IPS-18c (cell line): ENCODE measurements around the gene HSF4.

Experiments used
- H3K4me3 ChIP-seq: 2 replicates; pipeline ENCODE4 v1.7.0; 2013; ENCODE audit warnings: low read depth, mild to moderate bottlenecking, low read length, moderate library complexity; ENCODE audit not compliant: insufficient read depth
- H3K9me3 ChIP-seq: one replicate; pipeline ENCODE4 v1.6.1; 2013; ENCODE audit warnings: mild to moderate bottlenecking, low read length, moderate library complexity; ENCODE audit not compliant: control insufficient read depth, insufficient read depth

Gene HSF4

DNA sequence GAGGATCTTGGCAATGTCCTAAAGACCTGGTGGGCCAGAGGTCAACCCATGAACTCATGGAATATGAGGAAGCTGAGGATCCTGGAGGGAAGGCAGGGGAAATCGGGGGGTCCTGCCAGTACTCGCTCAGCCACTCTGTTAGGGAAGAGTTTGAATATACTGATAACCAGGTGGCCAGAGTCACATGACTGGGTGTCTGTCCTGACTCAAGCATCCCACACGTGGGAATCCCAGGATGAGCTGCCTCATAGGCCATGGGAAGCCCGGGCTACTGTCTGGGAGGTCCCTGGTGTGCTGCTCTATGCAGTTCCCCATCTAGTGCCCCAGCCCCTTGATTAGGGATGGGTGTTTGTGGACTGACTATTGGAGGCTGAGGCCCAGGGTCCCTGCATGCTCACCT, 23.8 kb downstream of the HSF4 start:
- H3K9me3 ChIP-seq, result no peaks in the 10 kb centered on the region
- H3K4me3 ChIP-seq, result no peak overlapping the region

DNA sequence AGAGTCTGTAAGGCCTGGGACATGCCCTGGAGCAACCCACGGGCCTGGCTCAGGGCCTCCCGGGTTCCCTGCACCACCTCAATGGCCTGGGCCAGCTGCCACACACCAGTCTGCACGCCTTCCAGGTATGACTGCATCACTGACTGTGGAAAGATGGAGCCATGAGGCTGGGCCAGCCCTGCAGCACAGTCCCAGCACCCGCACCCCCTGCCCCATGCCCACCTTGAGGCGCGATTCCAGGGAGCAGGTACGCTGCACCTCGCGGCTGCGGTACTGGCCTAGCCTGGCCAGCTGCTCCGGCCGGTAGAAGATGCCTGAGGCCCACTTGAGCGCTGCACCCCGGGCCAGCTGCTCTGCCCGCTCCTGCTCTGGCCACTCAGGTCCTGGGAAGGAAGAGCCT, 24.3 kb downstream of the HSF4 start:
- Histone ChIP-seq H3K9me3 (no peaks in the 10 kb centered on the region), H3K4me3 (no peak overlapping the region)

DNA sequence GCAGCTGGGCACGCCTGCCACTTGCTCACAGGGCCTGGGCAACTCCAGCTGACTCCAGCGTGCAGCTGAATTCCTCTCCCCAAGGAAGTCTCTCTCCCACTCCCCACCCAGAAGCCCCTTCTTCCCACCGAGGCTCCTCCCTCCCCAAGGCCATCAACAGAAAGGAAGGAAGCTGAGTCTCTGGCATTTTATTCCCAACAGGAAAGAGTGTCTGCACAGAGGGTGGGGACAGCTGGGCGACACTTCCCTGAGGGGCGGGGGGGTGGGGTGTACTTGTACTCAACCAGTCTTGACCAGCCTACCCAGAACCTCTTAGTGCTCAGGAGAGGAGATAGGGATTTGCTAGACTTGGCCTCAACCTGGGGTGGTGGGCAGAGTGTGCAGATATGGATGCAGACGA, 25.5 kb downstream of the HSF4 start, which contains the start of gene EXOC3L1:
Gene EXOC3L1, minus strand, starts transcription at position 96 of the 400 bp plus-strand sequence. CDS start 460 bp downstream, outside the sequence.
- H3K9me3 ChIP-seq, result no peaks in the 10 kb centered on the region
- H3K4me3 ChIP-seq, result no peak within 1 kb of the TSS

DNA sequence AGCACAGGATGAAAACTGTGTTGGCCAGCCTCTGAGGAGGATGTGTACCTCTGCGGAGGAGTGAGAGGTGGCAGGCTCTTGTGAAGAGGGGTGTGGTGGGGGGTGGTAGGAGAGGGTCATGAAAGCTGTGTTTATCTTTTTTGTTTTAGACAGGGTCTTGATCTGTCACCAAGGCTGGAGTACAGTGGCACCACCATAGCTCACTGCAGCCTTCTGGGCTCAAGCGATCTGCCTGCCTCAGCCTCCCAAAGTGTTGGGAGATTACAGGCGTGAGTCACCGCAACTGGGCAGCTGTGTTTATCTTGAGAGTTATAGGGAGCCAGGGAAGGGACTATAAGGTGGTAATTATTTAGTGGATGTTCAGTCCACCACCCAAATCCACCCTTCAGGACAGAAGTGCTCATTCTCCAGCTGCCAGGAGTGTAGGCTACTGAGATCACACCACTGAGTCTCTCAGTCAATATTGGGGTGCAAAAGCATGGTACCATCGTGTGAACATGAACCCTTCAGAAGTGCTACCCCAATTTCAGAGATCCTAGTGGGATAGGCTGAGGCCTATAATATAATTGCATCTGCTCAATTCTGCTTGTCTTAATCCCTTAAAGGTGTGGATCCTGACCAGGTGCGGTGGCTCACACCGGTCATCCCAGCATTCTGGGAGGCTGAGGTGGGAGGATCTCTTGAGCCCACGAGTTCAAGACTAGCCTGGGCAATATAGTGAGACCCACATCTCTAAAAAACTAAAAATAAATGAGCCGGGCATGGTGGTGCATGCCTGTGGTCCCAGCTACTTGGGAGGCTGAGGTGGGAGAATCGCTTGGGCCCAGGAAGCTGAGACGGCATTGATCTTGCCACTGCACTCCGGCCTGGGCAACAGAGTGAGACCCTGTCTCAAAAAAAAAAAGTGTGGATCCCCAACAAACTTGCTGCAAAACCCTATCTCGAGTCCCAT, 26.2 kb downstream of the HSF4 start:
- H3K9me3 ChIP-seq, result no peaks in the 10 kb centered on the region
- H3K4me3 ChIP-seq, result no peak overlapping the region

DNA sequence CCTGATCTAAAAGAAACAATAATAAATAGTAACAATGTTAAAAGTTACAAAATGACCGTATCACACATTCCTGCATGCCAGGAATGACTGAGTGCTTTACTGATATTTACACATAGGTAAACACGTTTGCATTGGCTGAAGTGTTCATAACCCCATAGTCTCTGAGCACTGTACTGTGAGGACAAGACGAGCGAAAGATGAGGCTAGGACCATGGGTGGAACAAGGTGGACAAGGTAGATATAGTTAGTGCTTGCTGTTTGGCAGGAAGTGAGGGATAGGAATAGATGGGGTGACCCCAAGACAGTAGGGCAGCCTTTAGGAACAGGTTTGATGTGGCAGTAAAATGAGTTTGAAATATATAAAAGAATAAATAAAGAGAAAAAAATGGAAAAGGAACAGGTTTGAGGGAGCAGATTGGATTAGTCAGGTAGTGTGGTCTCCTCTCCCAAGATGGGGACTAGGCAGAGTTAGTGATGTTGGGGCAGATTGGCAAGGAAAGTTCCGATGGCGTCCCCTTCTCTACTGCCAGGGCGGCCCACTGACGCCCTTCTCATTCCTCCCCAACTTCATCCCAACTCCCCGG, 27.0 kb downstream of the HSF4 start:
- H3K4me3 ChIP-seq, result peak overlapping the region; percentile 28; the same call in 1 of the 2 replicates
- H3K9me3 ChIP-seq, result no peaks in the 10 kb centered on the region

DNA sequence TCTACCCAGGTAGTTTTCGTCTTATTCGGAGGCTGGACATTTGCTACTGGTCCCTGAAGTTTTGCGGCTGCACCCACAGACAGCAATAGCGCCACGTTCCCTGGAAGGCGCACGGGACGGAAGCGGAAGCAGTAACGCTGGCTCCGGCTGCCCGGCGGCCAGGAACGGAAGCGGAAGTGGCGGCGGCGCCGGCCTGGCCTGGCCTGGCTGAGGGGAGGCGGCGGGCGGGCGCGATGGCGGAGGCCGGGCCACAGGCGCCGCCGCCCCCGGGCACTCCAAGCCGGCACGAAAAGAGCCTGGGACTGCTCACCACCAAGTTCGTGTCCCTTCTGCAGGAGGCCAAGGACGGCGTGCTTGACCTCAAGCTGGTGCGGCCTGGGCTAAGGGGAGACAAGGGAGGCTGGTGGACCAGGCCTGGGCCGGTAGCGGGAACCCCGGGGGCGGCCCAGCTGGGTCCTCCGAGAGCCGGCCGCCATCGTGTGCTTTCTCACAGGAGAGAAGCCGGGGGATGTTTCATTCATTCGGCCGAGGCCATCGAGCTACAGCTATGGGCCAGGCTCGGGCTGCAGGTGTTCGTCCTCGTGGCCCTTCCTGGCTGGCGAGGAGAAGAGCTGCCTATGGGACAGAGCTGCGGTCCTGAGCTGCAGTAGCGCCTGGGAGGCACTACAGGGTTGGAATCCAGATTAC, 27.6 kb downstream of the HSF4 start, which contains the start of gene E2F4:
Gene E2F4, plus strand, starts transcription at position 161 of the 687 bp plus-strand sequence. Its CDS starts 73 bp downstream, at position 234.
- peak within 1 kb of the TSS; percentile 88 for H3K4me3 ChIP-seq
- no peaks in the 10 kb centered on the region for H3K9me3 ChIP-seq

DNA sequence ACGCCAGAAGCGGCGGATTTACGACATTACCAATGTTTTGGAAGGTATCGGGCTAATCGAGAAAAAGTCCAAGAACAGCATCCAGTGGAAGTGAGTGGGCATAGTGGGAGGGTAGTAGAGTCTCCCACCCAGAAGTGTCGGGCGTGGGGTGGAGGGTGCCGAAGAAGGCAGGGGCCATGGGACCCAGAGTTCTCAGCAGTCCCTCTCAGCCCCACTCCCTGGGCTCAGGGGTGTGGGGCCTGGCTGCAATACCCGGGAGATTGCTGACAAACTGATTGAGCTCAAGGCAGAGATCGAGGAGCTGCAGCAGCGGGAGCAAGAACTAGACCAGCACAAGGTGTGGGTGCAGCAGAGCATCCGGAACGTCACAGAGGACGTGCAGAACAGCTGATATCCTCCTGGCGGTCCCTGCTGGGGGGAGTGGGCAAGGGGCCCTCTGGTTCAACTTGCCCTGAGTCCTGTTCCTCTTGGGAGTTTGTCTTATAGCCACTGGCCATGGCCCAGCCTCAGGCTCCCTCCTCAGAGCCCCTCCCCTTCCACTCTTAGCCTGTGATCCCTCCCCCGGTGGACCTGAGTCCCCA, 28.3 kb downstream of the HSF4 start:
- Histone ChIP-seq H3K9me3 (no peaks in the 10 kb centered on the region), H3K4me3 (peak overlapping the region; percentile 88)

DNA sequence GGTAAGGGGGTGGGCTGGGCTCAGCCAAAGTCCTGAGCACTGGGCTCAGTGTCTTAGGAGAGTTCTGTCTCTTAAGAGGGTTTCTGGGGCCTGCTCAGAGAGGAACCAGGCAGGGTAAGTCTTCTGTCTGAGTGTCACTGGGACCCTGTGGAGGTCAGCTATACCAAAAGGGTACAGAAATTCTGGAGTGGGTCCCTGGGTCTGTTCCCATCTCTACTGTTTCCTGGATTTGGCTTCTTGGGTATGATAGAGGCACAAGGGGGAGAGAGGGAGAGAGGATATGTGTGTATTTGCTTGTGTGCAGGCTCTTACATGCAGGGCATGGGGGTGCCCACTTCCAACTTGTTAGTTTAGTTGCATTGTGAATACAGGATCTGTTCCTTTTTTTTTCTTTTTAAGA, 29.0 kb downstream of the HSF4 start:
- Histone ChIP-seq H3K9me3 (no peaks in the 10 kb centered on the region), H3K4me3 (no peak overlapping the region; the same call in 1 of the 2 replicates)

DNA sequence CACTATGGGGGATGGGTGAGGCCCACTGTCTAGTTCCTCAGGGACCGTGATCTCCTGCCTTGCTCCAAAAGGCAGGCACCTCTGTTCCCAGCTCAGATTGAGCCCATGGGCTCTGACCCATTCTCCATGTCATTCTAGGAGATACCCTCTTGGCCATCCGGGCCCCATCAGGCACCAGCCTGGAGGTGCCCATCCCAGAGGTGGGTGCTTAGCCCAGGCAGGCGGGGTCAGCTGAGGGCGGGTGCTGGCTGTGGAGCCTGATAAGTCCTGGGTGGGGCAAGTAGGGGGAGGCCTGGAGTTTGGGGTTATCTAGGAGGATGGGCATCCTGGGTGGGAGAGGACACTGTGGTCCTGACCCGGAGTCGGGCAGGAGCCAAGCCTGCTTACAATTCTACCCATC, 29.7 kb downstream of the HSF4 start:
- no peak overlapping the region for H3K4me3 ChIP-seq
- no peaks in the 10 kb centered on the region for H3K9me3 ChIP-seq

DNA sequence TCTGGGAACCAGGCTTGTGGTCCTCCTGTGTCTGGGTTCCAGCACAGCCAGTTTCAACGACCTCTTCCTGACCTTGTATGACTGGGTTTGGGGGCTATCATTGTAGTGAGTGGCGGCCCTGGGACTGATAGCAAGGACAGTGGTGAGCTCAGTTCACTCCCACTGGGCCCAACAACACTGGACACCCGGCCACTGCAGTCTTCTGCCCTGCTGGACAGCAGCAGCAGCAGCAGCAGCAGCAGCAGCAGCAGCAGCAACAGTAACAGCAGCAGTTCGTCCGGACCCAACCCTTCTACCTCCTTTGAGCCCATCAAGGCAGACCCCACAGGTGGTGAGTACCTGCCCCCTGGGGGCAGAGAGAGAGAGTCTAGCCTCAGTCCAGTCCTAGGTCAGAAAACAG, 31.1 kb downstream of the HSF4 start:
- H3K9me3 ChIP-seq, result no peaks in the 10 kb centered on the region
- no peak overlapping the region for H3K4me3 ChIP-seq

DNA sequence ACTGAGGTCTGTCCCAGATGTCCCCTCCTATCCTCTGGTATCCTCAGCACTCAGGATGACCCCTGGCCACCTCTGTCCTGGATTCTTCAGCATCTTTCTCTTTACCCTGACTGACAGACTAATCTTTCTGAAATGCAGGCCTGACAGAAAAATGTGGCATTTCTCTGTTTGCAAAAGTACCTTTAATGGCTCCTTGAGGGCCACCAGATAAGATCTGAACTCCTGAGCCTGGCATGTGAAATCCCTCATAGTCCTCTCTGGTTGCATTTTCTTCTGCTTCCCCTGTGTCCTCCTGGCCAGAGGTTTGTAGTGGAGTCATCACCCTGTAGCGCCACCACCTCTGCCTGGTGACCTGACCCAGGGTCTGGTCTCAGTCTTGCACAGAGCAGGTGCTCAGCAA, 32.3 kb downstream of the HSF4 start:
- peaks cover 2% of the 10 kb centered on the region for H3K9me3 ChIP-seq
- no peak overlapping the region for H3K4me3 ChIP-seq

DNA sequence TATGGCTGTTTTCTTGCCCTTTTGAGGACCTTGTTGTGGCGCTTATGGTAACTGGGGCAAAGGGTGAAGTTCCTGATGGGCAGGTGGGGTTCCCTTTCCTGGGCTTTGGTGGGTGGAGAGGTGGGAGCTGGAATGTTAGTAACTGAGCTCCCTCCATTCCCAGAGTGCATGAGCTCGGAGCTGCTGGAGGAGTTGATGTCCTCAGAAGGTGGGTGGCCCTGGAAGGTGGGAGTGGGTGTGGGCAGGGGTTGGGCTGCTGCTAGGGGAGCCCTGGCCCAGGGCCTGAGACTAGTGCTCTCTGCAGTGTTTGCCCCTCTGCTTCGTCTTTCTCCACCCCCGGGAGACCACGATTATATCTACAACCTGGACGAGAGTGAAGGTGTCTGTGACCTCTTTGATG, 33.2 kb downstream of the HSF4 start:
- H3K4me3 ChIP-seq, result no peak overlapping the region
- peaks cover 2% of the 10 kb centered on the region for H3K9me3 ChIP-seq

DNA sequence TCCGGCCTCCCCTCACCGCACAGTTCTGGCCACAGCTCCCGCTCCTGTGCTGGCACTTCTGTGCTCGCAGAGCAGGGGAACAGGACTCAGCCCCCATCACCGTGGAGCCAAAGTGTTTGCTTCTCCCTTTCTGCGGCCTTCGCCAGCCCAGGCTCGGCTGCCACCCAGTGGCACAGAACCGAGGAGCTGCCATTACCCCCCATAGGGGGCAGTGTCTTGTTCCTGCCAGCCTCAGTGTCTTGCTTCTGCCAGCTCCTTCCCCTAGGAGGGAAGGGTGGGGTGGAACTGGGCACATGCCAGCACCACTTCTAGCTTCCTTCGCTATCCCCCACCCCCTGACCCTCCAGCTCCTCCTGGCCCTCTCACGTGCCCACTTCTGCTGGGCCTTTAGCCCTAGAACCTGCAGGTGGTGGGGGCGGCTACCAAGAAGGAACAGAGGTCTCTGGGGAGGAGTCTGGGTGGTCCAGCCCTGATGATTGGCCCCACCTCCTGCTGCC, 33.7 kb downstream of the HSF4 start:
- Histone ChIP-seq H3K9me3 (peaks cover 2% of the 10 kb centered on the region), H3K4me3 (no peak overlapping the region)

DNA sequence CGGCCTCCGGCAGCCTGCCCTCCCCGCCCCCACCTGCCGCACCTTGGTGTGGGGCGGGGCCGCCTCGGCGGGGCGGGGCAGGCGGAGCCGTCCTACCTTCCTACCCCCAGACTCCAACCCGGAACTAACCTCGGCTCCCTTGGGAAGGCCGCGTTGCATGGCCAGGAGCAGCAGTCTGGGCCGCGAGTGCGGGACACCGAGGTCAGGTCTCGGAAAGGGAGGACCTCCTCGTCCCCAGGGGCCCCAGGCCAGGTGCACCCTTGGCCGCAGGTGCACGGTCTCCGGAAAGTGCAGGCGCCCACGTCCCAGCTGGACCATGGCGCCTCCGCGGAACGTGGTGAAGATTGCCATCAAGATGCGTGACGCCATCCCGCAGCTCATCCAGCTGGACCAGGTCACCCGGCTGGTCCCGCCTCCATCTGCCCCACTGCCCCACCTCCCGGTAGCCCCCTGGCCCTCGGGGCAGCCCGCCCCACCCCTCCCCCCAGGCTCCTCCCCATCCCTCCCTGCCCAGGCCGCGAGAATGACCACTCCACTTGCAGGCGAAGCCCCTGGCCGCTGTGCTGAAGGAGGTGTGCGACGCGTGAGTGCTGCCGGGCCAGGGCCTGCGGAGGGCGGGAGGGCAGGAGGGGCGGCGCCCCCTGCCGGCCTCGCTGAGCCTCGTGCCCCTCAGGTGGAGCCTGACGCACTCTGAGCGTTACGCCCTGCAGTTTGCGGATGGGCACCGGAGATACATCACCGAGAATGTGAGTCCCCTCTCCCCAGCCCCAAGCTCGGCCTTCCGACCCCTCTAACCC, 34.7 kb downstream of the HSF4 start, which contains the start of gene ELMO3:
Gene ELMO3, plus strand, starts transcription at position 121 of the 797 bp plus-strand sequence. Its CDS starts 196 bp downstream, at position 317.
- Histone ChIP-seq H3K9me3 (peaks cover 2% of the 10 kb centered on the region), H3K4me3 (peak within 1 kb of the TSS; percentile 72)

DNA sequence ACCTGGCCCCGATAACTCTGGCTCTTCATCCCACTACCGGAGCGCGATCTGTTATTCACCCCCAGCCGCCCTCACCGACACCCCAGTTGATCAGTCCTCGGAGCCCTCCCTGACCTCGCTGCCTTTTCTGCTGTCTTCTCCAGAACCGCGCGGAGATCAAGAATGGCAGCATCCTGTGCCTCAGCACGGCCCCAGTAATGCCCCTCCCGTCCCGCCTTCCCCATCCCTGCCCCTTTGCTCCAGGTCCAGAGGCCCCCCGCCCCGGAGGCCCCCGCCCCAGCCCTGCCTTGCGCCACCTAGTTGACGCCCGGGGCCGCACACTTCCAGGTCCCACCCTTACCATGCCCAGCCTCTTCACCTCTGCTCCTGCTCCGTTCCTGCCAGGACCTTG, 35.3 kb downstream of the HSF4 start:
- H3K4me3 ChIP-seq, result peak overlapping the region; percentile 70
- H3K9me3 ChIP-seq, result peaks cover 2% of the 10 kb centered on the region

DNA sequence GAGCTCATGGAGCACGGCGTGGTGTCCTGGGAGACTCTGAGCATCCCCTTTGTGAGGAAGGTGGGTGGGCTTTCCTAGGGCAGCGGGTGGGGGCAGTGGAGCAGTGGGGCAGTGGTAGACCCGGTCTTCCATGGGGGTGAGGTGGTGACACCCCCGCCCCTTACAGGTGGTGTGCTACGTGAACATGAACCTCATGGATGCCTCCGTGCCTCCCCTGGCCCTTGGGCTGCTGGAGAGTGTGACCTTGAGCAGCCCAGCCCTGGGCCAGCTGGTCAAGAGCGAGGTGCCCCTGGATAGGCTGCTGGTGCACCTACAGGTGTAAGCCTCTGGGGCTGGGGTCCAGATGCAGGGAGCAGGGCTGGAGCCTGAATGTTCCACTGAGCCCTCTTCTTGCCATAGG, 35.9 kb downstream of the HSF4 start:
- Histone ChIP-seq H3K4me3 (no peak overlapping the region), H3K9me3 (peaks cover 2% of the 10 kb centered on the region)
